SK-N-MC (cell line): ENCODE data around the gene MEIOB.

ENCODE experiments used
- DNase-seq: peaks from one replicate; pipeline ENCODE4 v3.0.0-alpha.2; 2011; ENCODE audit warnings: low read depth, low spot score
- H3K27ac ChIP-seq: fragments of 200-600 bp; sonication (generic); 2 replicates; pipeline ENCODE4 v1.5.1; 2016; ENCODE audit warnings: mixed run types
- H3K36me3 ChIP-seq: fragments of 200-600 bp; sonication (generic); 2 replicates; pipeline ENCODE4 v1.6.1; 2017; ENCODE audit warnings: antibody characterized with exemption, low read length, mixed read lengths; ENCODE audit not compliant: insufficient read depth
- H3K4me3 ChIP-seq: fragments of 200-600 bp; sonication (generic); 2 replicates; pipeline ENCODE4 v1.5.1; 2016
- H3K9ac ChIP-seq: fragments of 200-600 bp; sonication (generic); 2 replicates; pipeline ENCODE4 v1.8.0; 2017; ENCODE audit warnings: mixed run types, mixed read lengths; ENCODE audit not compliant: insufficient read length
- H3K9me3 ChIP-seq: fragments of 200-600 bp; sonication (generic); 2 replicates; pipeline ENCODE4 v1.6.1; 2017; ENCODE audit warnings: low read depth, mild to moderate bottlenecking, antibody characterized with exemption, low read length, moderate library complexity, mixed read lengths
- EZH2 ChIP-seq: fragments of 200-600 bp; sonication (generic); IDR thresholded peaks from one replicate; pipeline ENCODE4 v1.6.1; 2017; ENCODE audit warnings: antibody characterized with exemption
- FOXP2 ChIP-seq: optimal IDR thresholded peaks from 2 replicates; pipeline ENCODE3; 2011; ENCODE audit warnings: mild to moderate bottlenecking, moderate library complexity; ENCODE audit not compliant: insufficient read depth; ENCODE audit errors: extremely low read length, control extremely low read depth
- POLR2AphosphoS5 ChIP-seq: IDR thresholded peaks from 2 replicates; pipeline ENCODE4 v1.6.1; 2012; ENCODE audit warnings: mild to moderate bottlenecking, low read depth, low read length, borderline replicate concordance

The MEIOB gene

GRCh38 chr16:1822801-1823200, 49.2 kb downstream of the MEIOB start:
- H3K4me3 ChIP-seq, result no peak overlapping the region
- no peak overlapping the region for H3K27ac ChIP-seq
- H3K36me3 ChIP-seq, result no peaks in the 10 kb centered on the region
- H3K9me3 ChIP-seq, result no peaks in the 10 kb centered on the region
- TF ChIP-seq FOXP2 (no peak), POLR2AphosphoS5 (no peak), EZH2 (no peak)
- H3K9ac ChIP-seq, result no peak overlapping the region
- no peak for DNase-seq

- TF ChIP-seq EZH2 (no peak), FOXP2 (no peak), POLR2AphosphoS5 (no peak)
- H3K27ac ChIP-seq, result no peak overlapping the region
- H3K36me3 ChIP-seq, result no peaks in the 10 kb centered on the region
- H3K9ac ChIP-seq, result no peak overlapping the region
- no peak for DNase-seq
- no peaks in the 10 kb centered on the region for H3K9me3 ChIP-seq
- H3K4me3 ChIP-seq, result no peak overlapping the region
These were observed 49.9 kb downstream of the MEIOB start for GRCh38 chr16:1821861-1822611.

GRCh38 chr16:1820946-1821290, 51.0 kb downstream of the MEIOB start:
- Histone ChIP-seq H3K27ac (no peak overlapping the region), H3K9ac (no peak overlapping the region), H3K36me3 (no peaks in the 10 kb centered on the region), H3K4me3 (no peak overlapping the region), H3K9me3 (no peaks in the 10 kb centered on the region)
- no peak for DNase-seq
- TF ChIP-seq EZH2 (no peak), POLR2AphosphoS5 (no peak), FOXP2 (no peak)

- no peak for TF ChIP-seq POLR2AphosphoS5
- no peak for TF ChIP-seq FOXP2
- TF ChIP-seq EZH2, result no peak
- Histone ChIP-seq H3K4me3 (no peak overlapping the region), H3K27ac (no peak overlapping the region), H3K9me3 (no peaks in the 10 kb centered on the region), H3K9ac (no peak overlapping the region), H3K36me3 (no peaks in the 10 kb centered on the region)
- no peak for DNase-seq
These were observed 51.6 kb downstream of the MEIOB start for GRCh38 chr16:1820096-1820945.

- H3K4me3 ChIP-seq, result no peak overlapping the region
- no peaks in the 10 kb centered on the region for H3K36me3 ChIP-seq
- no peak overlapping the region for H3K27ac ChIP-seq
- no peaks in the 10 kb centered on the region for H3K9me3 ChIP-seq
- no peak overlapping the region for H3K9ac ChIP-seq
- DNase-seq, result no peak
- no peak for TF ChIP-seq POLR2AphosphoS5
- TF ChIP-seq EZH2, result no peak
- no peak for TF ChIP-seq FOXP2
These were observed 52.4 kb downstream of the MEIOB start for GRCh38 chr16:1819611-1820010.

- Histone ChIP-seq H3K36me3 (no peaks in the 10 kb centered on the region), H3K4me3 (no peak overlapping the region), H3K9me3 (no peaks in the 10 kb centered on the region), H3K9ac (no peak overlapping the region), H3K27ac (no peak overlapping the region)
- TF ChIP-seq POLR2AphosphoS5, result no peak
- TF ChIP-seq EZH2, result no peak
- DNase-seq, result no peak
These were observed 53.0 kb downstream of the MEIOB start for GRCh38 chr16:1818873-1819525.

- Histone ChIP-seq H3K9ac (no peak overlapping the region), H3K36me3 (no peaks in the 10 kb centered on the region), H3K27ac (no peak overlapping the region), H3K4me3 (no peak overlapping the region), H3K9me3 (no peaks in the 10 kb centered on the region)
- TF ChIP-seq POLR2AphosphoS5 (no peak), EZH2 (no peak), FOXP2 (no peak)
- no peak for DNase-seq
These were observed 53.6 kb downstream of the MEIOB start for GRCh38 chr16:1818204-1818872.

- no peak for DNase-seq
- H3K27ac ChIP-seq, result no peak overlapping the region
These were observed 54.2 kb downstream of the MEIOB start for GRCh38 chr16:1817716-1818115.

More at GRCh38 chr16:1817716-1818115, 54.2 kb downstream of the MEIOB start:
- no peak overlapping the region for H3K9ac ChIP-seq
- TF ChIP-seq POLR2AphosphoS5 (no peak), FOXP2 (no peak), EZH2 (no peak)
- H3K9me3 ChIP-seq, result no peaks in the 10 kb centered on the region
- no peaks in the 10 kb centered on the region for H3K36me3 ChIP-seq
- H3K4me3 ChIP-seq, result no peak overlapping the region
